GM12873 (cell line): ENCODE results near the gene SEL1L.

Experiments used
- TF ChIP-seq, protein P1 (sequence below): IDR thresholded peaks from 2 replicates; pipeline ENCODE4 v1.5.1; 2012; ENCODE audit warnings: low read depth, mild to moderate bottlenecking, moderate library complexity, low read length, control low read depth; ENCODE audit not compliant: insufficient read depth; ENCODE audit errors: missing control alignments

The SEL1L gene

DNA sequence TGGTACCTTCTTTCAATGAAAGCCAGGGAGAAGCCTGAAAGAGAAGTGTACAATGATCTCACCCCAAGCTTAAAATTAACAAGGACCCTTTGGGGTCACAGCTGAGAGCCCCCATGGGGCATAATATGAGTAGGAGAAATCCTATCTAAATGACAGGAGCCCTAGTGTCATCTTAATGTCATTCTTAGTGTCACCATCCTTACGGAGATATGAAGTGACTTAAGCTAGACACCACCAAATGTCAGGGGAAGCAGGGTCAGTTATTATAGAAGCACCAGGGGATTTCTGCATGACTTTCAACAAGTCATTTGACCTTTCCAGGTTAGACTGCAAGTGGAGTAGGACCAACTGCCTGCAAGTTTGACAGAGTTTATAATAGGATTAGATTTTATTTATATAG, 104.6 kb downstream of the SEL1L start:
- TF ChIP-seq, protein P1, sequence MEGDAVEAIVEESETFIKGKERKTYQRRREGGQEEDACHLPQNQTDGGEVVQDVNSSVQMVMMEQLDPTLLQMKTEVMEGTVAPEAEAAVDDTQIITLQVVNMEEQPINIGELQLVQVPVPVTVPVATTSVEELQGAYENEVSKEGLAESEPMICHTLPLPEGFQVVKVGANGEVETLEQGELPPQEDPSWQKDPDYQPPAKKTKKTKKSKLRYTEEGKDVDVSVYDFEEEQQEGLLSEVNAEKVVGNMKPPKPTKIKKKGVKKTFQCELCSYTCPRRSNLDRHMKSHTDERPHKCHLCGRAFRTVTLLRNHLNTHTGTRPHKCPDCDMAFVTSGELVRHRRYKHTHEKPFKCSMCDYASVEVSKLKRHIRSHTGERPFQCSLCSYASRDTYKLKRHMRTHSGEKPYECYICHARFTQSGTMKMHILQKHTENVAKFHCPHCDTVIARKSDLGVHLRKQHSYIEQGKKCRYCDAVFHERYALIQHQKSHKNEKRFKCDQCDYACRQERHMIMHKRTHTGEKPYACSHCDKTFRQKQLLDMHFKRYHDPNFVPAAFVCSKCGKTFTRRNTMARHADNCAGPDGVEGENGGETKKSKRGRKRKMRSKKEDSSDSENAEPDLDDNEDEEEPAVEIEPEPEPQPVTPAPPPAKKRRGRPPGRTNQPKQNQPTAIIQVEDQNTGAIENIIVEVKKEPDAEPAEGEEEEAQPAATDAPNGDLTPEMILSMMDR: no peak

DNA sequence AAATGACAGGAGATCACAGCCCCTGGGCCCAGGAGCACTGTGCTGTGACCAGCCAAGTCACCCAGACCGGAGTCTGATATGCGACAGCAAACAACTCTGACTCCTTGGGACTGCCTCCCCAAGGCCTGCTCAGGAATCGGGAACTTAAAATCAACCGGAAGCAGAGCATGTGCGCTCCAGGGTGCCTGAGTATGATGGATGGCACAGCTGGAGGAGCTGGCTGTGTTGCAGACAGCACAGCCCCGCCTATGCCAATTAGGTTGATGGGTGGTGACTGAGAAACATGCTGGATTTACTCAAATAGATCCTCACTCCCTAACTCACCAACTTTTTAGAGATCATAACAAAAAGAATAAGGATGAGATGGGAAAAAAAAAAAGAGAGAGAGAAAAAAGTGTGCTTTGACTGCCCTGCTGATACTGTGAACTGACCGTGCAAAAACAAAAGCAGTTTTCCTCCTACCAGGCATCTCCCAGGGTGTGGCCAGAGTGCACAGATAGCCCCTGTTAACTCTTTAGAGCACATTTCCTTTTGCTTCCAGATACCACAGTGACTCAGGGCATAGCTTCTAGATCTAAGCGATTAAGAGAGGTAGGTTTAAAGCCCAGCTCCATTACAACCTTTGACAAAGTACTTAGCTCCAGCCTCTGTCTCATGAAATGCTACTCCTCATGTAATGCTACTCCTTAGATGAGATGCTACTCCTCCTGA, 106.2 kb downstream of the SEL1L start:
- TF ChIP-seq, protein P1: no peak

DNA sequence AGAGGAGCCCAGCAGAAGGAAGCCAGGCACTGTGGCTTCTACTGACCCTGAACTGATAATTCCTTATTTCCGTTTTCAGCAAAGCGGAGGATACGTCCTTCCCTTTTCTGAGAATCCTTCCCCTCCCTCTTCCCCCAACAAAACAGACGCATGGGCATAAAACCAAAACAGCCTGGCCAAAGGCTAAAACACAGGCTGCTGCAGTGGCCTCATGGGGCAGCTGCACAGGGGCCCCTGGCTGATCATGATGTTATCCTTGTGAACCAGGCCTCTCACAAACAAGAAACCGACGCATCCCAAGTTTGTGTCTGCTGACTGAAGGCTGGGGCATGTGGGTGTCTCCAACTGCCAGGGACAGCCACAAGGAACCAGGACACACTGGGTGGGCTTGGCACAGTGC, 110.1 kb downstream of the SEL1L start:
- TF ChIP-seq, protein P1: no peak
